ENCODE data around the gene ACO2. TPM values are rescaled to one million over a fixed set of nuclear protein-coding genes. Genes with fewer than 3 reads are reported as not detected.

The ACO2 gene
- total and polyA plus RNA-seq, 2 of the 4 experiments (the other 2 are of a cell fraction): 71.3 to 72.9 TPM

DNA sequence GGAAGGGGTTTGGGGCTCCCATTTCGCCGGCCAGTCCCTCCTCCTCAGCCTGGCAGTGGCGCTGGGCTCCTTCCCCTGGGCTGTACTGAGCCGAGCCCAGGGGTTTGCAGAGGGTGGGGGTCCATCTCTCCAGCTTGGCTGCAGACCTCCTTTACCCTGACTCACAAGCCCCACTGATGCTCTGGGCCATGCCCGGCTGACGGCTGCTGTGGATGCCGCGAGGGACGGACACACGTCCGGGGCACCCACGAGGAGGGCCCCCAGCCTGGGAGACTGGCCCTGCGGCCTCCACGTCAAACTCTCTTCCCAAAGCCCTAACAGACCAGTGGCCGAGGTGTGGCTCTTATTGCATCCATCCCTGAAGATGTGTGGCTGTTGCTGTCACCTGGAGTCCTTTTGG is 106.6 kb downstream of the ACO2 start:
- in situ Hi-C loops (cut with MboI; ENCODE audit: low sequenced_read_pairs): no loop called here
- WGBS, 2 experiments (ENCODE audit: extremely low coverage in 2 of 2, insufficient read length in 1 of 2): no CpG with 5 or more reads among the region's 15 CpGs
- no TSS peak for BruUV-seq (replicated peaks)

More for the DNA sequence above, 106.6 kb downstream of the ACO2 start:
- ATAC-seq (ENCODE audit: low read depth) (no peak), DNase-seq (no peak)
- Histone ChIP-seq H3K27me3 (ENCODE audit: control insufficient read depth, insufficient read depth, low read length) (no peaks in the 10 kb centered on the region), H4K8ac (ENCODE audit: low read depth in 2 of 2, low read length in 2 of 2) (no peak overlapping the region), H3K23ac (ENCODE audit: low read depth, low read length) (no peak overlapping the region), H3K4ac (ENCODE audit: low read depth, low read length) (no peak overlapping the region), H2AK9ac (replicated peaks; ENCODE audit: low read depth, low read length, poor library complexity) (peak overlapping the region; percentile 89), H3K9me1 (ENCODE audit: insufficient read depth, low read length) (no peaks in the 10 kb centered on the region; the same call in 1 of the 2 replicates), H2BK20ac (ENCODE audit: low read depth, low read length) (no peak overlapping the region), H3K14ac (replicated peaks; ENCODE audit: low read depth, low read length) (no peak overlapping the region), H2BK120ac (ENCODE audit: low read depth, low read length) (no peak overlapping the region), H3K79me1 (ENCODE audit: low read depth in 1 of 2, low read length in 2 of 2) (peaks cover 3 to 36% of the 10 kb centered on the region in 2 experiments), H2BK5ac (ENCODE audit: low read depth, low read length, poor library complexity, severe bottlenecking) (no peak overlapping the region), H4K20me1 (ENCODE audit: insufficient read depth, low read length) (peaks cover 3% of the 10 kb centered on the region), H3K9ac (ENCODE audit: low read depth, low read length) (no peak overlapping the region), H3K4me2 (ENCODE audit: low read depth, low read length) (no peak overlapping the region), H3K4me1 (ENCODE audit: control insufficient read depth, insufficient read depth, low read length) (peaks cover 7% of the 10 kb centered on the region; the same call in 1 of the 2 replicates), H4K91ac (ENCODE audit: insufficient read depth, low read depth, low read length) (no peak overlapping the region), H3K9me3 (ENCODE audit: control insufficient read depth, insufficient read depth, low read length) (no peaks in the 10 kb centered on the region), H2AFZ (replicated peaks; ENCODE audit: low read length, poor library complexity) (no peak overlapping the region), H3K36me3 (ENCODE audit: control insufficient read depth, insufficient read depth, low read length) (peaks cover 67% of the 10 kb centered on the region), H3K18ac (ENCODE audit: low read depth, low read length) (no peak overlapping the region), H2BK15ac (ENCODE audit: low read depth, low read length) (no peak overlapping the region), H3K4me3 (ENCODE audit: insufficient read depth, low read depth, low read length) (no peak overlapping the region), H3K56ac (ENCODE audit: extremely low read depth, insufficient read depth, low read length) (no peak overlapping the region), H4K5ac (ENCODE audit: low read depth, low read length) (no peak overlapping the region), H2AK5ac (ENCODE audit: low read depth, low read length) (no peak overlapping the region), H3K27ac (ENCODE audit: insufficient read depth, low read length) (no peak overlapping the region)
- intact Hi-C loops (cut with micrococcal nuclease) (no loop called here), dilution Hi-C loops (cut with HindIII; ENCODE audit: low sequenced_read_pairs, unreplicated experiment) (no loop called here)
- ChIA-PET POLR2A (ENCODE audit: unreplicated experiment) (no interaction called here), CTCF (no interaction called here)
- TF ChIP-seq RCOR1 (IDR thresholded peaks at IDR 0.05; ENCODE audit: insufficient replicate concordance, low read length): no peak
- TF ChIP-seq BHLHE40 (IDR thresholded peaks at IDR 0.05; ENCODE audit: low read depth, low read length): no peak
- TF ChIP-seq POLR2A (IDR thresholded peaks at IDR 0.05; ENCODE audit: low read depth, low read length): no peak
- TF ChIP-seq MXI1 (IDR thresholded peaks at IDR 0.05; ENCODE audit: borderline replicate concordance, low read depth, low read length): no peak
- TF ChIP-seq MAZ (IDR thresholded peaks at IDR 0.05; ENCODE audit: borderline replicate concordance, low read depth, low read length): no peak
- no peak for TF ChIP-seq RAD21 (IDR thresholded peaks at IDR 0.05; ENCODE audit: low read length)
- no peak for TF ChIP-seq CHD1 (IDR thresholded peaks at IDR 0.05; ENCODE audit: low read depth, low read length)
- no peak for TF ChIP-seq RFX5 (IDR thresholded peaks at IDR 0.05; ENCODE audit: low read depth, low read length)
- TF ChIP-seq FOS (IDR thresholded peaks at IDR 0.05; ENCODE audit: low read depth, low read length): no peak
- no peak for TF ChIP-seq MAFK (IDR thresholded peaks at IDR 0.05; ENCODE audit: low read depth, low read length)
- TF ChIP-seq, protein P1, sequence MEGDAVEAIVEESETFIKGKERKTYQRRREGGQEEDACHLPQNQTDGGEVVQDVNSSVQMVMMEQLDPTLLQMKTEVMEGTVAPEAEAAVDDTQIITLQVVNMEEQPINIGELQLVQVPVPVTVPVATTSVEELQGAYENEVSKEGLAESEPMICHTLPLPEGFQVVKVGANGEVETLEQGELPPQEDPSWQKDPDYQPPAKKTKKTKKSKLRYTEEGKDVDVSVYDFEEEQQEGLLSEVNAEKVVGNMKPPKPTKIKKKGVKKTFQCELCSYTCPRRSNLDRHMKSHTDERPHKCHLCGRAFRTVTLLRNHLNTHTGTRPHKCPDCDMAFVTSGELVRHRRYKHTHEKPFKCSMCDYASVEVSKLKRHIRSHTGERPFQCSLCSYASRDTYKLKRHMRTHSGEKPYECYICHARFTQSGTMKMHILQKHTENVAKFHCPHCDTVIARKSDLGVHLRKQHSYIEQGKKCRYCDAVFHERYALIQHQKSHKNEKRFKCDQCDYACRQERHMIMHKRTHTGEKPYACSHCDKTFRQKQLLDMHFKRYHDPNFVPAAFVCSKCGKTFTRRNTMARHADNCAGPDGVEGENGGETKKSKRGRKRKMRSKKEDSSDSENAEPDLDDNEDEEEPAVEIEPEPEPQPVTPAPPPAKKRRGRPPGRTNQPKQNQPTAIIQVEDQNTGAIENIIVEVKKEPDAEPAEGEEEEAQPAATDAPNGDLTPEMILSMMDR (conservative IDR thresholded peaks at IDR 0.05; ENCODE audit: low read depth, low read length): no peak
- TF ChIP-seq, protein P2, sequence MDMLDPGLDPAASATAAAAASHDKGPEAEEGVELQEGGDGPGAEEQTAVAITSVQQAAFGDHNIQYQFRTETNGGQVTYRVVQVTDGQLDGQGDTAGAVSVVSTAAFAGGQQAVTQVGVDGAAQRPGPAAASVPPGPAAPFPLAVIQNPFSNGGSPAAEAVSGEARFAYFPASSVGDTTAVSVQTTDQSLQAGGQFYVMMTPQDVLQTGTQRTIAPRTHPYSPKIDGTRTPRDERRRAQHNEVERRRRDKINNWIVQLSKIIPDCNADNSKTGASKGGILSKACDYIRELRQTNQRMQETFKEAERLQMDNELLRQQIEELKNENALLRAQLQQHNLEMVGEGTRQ (IDR thresholded peaks at IDR 0.05; ENCODE audit: low read depth, low read length): no peak
- TF ChIP-seq NFE2L2 (IDR thresholded peaks at IDR 0.05; ENCODE audit: low read depth, low read length): no peak
- TF ChIP-seq, protein P3, sequence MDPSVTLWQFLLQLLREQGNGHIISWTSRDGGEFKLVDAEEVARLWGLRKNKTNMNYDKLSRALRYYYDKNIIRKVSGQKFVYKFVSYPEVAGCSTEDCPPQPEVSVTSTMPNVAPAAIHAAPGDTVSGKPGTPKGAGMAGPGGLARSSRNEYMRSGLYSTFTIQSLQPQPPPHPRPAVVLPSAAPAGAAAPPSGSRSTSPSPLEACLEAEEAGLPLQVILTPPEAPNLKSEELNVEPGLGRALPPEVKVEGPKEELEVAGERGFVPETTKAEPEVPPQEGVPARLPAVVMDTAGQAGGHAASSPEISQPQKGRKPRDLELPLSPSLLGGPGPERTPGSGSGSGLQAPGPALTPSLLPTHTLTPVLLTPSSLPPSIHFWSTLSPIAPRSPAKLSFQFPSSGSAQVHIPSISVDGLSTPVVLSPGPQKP (IDR thresholded peaks at IDR 0.05; ENCODE audit: borderline replicate concordance, low read depth, low read length): no peak
- no peak for TF ChIP-seq SMC3 (IDR thresholded peaks at IDR 0.05; ENCODE audit: low read depth, low read length)
- no peak for TF ChIP-seq CEBPB (IDR thresholded peaks at IDR 0.05; ENCODE audit: low read depth, low read length)
